ENCODE results near the gene HHAT.
"Not testable (repeated sequence)": the region's sequence is repeated elsewhere in the genome, so short reads cannot be mapped to it uniquely, and the experiment has no call there.

The HHAT gene

GRCh38 chr1:210313921-210314320 is 14.8 kb upstream of the HHAT start:
- no peak for DNase-seq (ENCODE audit: low read depth in 2 of 2)

GRCh38 chr1:210315529-210315928 is 13.2 kb upstream of the HHAT start:
- no peak for DNase-seq (ENCODE audit: low read depth in 2 of 2)

- DNase-seq (ENCODE audit: low read depth in 2 of 2): no peak
Observed at GRCh38 chr1:210321131-210321530, 7.6 kb upstream of the HHAT start.

- no peak for DNase-seq (ENCODE audit: low read depth in 2 of 2)
Observed at GRCh38 chr1:210321552-210321951, 7.2 kb upstream of the HHAT start.

- no peak for DNase-seq (ENCODE audit: low read depth in 2 of 2)
Observed at GRCh38 chr1:210323957-210324356, 4.7 kb upstream of the HHAT start.

GRCh38 chr1:210325026-210325670 is 3.6 kb upstream of the HHAT start:
- no peak for DNase-seq (ENCODE audit: low read depth in 2 of 2)

- no peak for DNase-seq (ENCODE audit: low read depth in 2 of 2)
Observed at GRCh38 chr1:210328032-210328745, 513 bp upstream of the HHAT start.

GRCh38 chr1:210330279-210330866 is 1.7 kb downstream of the HHAT start:
- DNase-seq (ENCODE audit: low read depth in 2 of 2): no peak

- DNase-seq (ENCODE audit: low read depth in 2 of 2): no peak
Observed at GRCh38 chr1:210332233-210332632, 3.5 kb downstream of the HHAT start.

GRCh38 chr1:210332719-210333398 is 4.2 kb downstream of the HHAT start:
- DNase-seq (ENCODE audit: low read depth in 2 of 2): peak; percentile 34 to 61

- DNase-seq (ENCODE audit: low read depth in 2 of 2): no peak
Observed at GRCh38 chr1:210335001-210335400, 6.3 kb downstream of the HHAT start.

GRCh38 chr1:210336362-210336761 is 7.7 kb downstream of the HHAT start:
- no peak for DNase-seq (ENCODE audit: low read depth in 2 of 2)

- DNase-seq (ENCODE audit: low read depth in 2 of 2): no peak
Observed at GRCh38 chr1:210339500-210339899, 10.8 kb downstream of the HHAT start.

GRCh38 chr1:210340311-210340710 is 11.6 kb downstream of the HHAT start:
- no peak for DNase-seq (ENCODE audit: low read depth in 2 of 2)

- DNase-seq (ENCODE audit: low read depth in 2 of 2): no peak
Observed at GRCh38 chr1:210340841-210341240, 12.1 kb downstream of the HHAT start.

GRCh38 chr1:210342986-210343780 is 14.5 kb downstream of the HHAT start:
- DNase-seq (ENCODE audit: low read depth in 2 of 2): no peak

GRCh38 chr1:210344706-210345105 is 16.0 kb downstream of the HHAT start:
- no peak for DNase-seq (ENCODE audit: low read depth in 2 of 2)

GRCh38 chr1:210347112-210347511 is 18.4 kb downstream of the HHAT start:
- DNase-seq (ENCODE audit: low read depth in 2 of 2): no peak

- no peak for DNase-seq (ENCODE audit: low read depth in 2 of 2)
Observed at GRCh38 chr1:210351496-210351895, 22.8 kb downstream of the HHAT start.

GRCh38 chr1:210352575-210352974 is 23.9 kb downstream of the HHAT start:
- no peak for DNase-seq (ENCODE audit: low read depth in 2 of 2)

GRCh38 chr1:210354305-210354704 is 25.6 kb downstream of the HHAT start:
- not testable (repeated sequence) for DNase-seq (ENCODE audit: low read depth in 2 of 2)

GRCh38 chr1:210358626-210359025 is 29.9 kb downstream of the HHAT start:
- no peak for DNase-seq (ENCODE audit: low read depth in 2 of 2)
